MCF 10A (cell line): ENCODE results near the gene ZNF592. TPM values are rescaled to one million over a fixed set of nuclear protein-coding genes. Genes with fewer than 3 reads are reported as not detected.
A peak's percentile ranks its signal among the peaks of the same experiment; 100 is the strongest.

Experiments
- BruUV-seq: library from RNA; stranded (reverse); fragments of 400-500 nt; replicated peaks from 2 replicates; lab custom pipeline; 2021; lab: Mats Ljungman, UMichigan
- CTCF ChIA-PET: fragments of 300-600 bp; sonication (Branson Sonifier 250); formaldehyde crosslinking; extraction: SDS; loops from one replicate; lab custom pipeline; 2021; ENCODE audit warnings: antibody characterized with exemption, inconsistent platforms; lab: Yijun Ruan, JAX
- POLR2A ChIA-PET: fragments of 300-600, 350-650 bp; sonication (Branson Sonifier 250); formaldehyde crosslinking; extraction: SDS; loops from one replicate; lab custom pipeline; 2020; ENCODE audit warnings: antibody characterized with exemption, inconsistent platforms; lab: Yijun Ruan, JAX
- DNase-seq: peaks from one replicate; pipeline ENCODE4 v3.0.0-alpha.2; 2018; ENCODE audit not compliant: unreplicated experiment
- H3K27ac Mint-ChIP-seq: one replicate; pipeline ENCODE4 v1.8.0; 2022; ENCODE audit warnings: mild to moderate bottlenecking, low read depth, mixed read lengths; ENCODE audit not compliant: unreplicated experiment
- H3K27me3 Mint-ChIP-seq: one replicate; pipeline ENCODE4 v1.8.0; 2022; ENCODE audit warnings: mixed read lengths; ENCODE audit not compliant: insufficient read depth, unreplicated experiment
- H3K36me3 Mint-ChIP-seq: one replicate; pipeline ENCODE4 v1.8.0; 2022; ENCODE audit warnings: mild to moderate bottlenecking, moderate library complexity, mixed read lengths; ENCODE audit not compliant: insufficient read depth, unreplicated experiment
- H3K4me1 Mint-ChIP-seq: one replicate; pipeline ENCODE4 v1.8.0; 2022; ENCODE audit warnings: mixed read lengths; ENCODE audit not compliant: insufficient read depth, unreplicated experiment
- H3K4me3 Mint-ChIP-seq: one replicate; pipeline ENCODE4 v1.8.0; 2022; ENCODE audit warnings: mild to moderate bottlenecking, moderate library complexity, mixed read lengths; ENCODE audit not compliant: unreplicated experiment
- H3K9me3 Mint-ChIP-seq: one replicate; pipeline ENCODE4 v1.8.0; 2022; ENCODE audit warnings: mixed read lengths; ENCODE audit not compliant: unreplicated experiment
- CTCF ChIP-seq: fragments of 200-600 bp; IDR thresholded peaks from one replicate; pipeline ENCODE4 v1.8.0; 2022; ENCODE audit warnings: antibody characterized with exemption, mild to moderate bottlenecking; ENCODE audit not compliant: unreplicated experiment
- intact Hi-C: fragments of 100-400 bp; cut with micrococcal nuclease; formaldehyde crosslinking; loops from 2 replicates; pipeline ENCODE4 v1.14.1; 2022
- total RNA-seq: library from RNA; stranded (reverse); gene quantifications from 2 replicates; pipeline ENCODE4 v1.2.3, GENCODE V29; 2022

Gene ZNF592
- total RNA-seq, 1 experiment from 2014 or later: 27.5 TPM

- H3K9me3 Mint-ChIP-seq: no peaks in the 10 kb centered on the region
- H3K27ac Mint-ChIP-seq: no peak overlapping the region
- H3K4me1 Mint-ChIP-seq: no peaks in the 10 kb centered on the region
- POLR2A ChIA-PET: interaction anchor here (0.7 to 0.9 kb wide), 2 partner anchors 14 to 176 kb away, joined by 3 read pairs; no protein-coding TSS in a partner anchor
- no peak for TF ChIP-seq CTCF
- no peaks in the 10 kb centered on the region for H3K27me3 Mint-ChIP-seq
- BruUV-seq: no TSS peak
- CTCF ChIA-PET: no interaction called here
- H3K36me3 Mint-ChIP-seq: peaks cover 50% of the 10 kb centered on the region
- DNase-seq: no peak
- no peak overlapping the region for H3K4me3 Mint-ChIP-seq
- intact Hi-C loops: no loop called here
These were observed 56.8 kb downstream of the ZNF592 start for GRCh38 chr15:84805221-84805620.

GRCh38 chr15:84807228-84807627 is 58.8 kb downstream of the ZNF592 start:
- CTCF ChIA-PET: interaction anchor here (1.0 kb wide), 1 partner anchor 220 kb away, joined by 3 read pairs; no protein-coding TSS in a partner anchor
- Mint-ChIP-seq H3K4me1 (no peaks in the 10 kb centered on the region), H3K9me3 (no peaks in the 10 kb centered on the region), H3K27ac (no peak overlapping the region), H3K36me3 (peaks cover 39% of the 10 kb centered on the region), H3K27me3 (no peaks in the 10 kb centered on the region), H3K4me3 (no peak overlapping the region)
- BruUV-seq: no TSS peak
- POLR2A ChIA-PET: interaction anchor here (0.7 to 0.9 kb wide), 2 partner anchors 17 to 86 kb away, joined by 3 read pairs; no protein-coding TSS in a partner anchor
- DNase-seq: no peak
- intact Hi-C loops: no loop called here
- TF ChIP-seq CTCF: no peak

- no peak for DNase-seq
- no peaks in the 10 kb centered on the region for H3K4me1 Mint-ChIP-seq
- CTCF ChIA-PET: interaction anchor here (0.7 kb wide), 2 partner anchors 23 to 158 kb away, joined by 3 to 4 read pairs; no protein-coding TSS in a partner anchor
- H3K4me3 Mint-ChIP-seq: no peak overlapping the region
- intact Hi-C loops: no loop called here
- TF ChIP-seq CTCF: no peak
- H3K9me3 Mint-ChIP-seq: no peaks in the 10 kb centered on the region
- H3K27ac Mint-ChIP-seq: peak overlapping the region; percentile 24
- H3K27me3 Mint-ChIP-seq: no peaks in the 10 kb centered on the region
- POLR2A ChIA-PET: interaction anchor here (1.1 kb wide), 2 partner anchors 12 to 93 kb away, joined by 3 to 4 read pairs; no protein-coding TSS in a partner anchor
- peaks cover 22% of the 10 kb centered on the region for H3K36me3 Mint-ChIP-seq
- no TSS peak for BruUV-seq
These were observed 61.9 kb downstream of the ZNF592 start for GRCh38 chr15:84810073-84810840.

GRCh38 chr15:84811151-84811550 is 62.8 kb downstream of the ZNF592 start:
- no TSS peak for BruUV-seq
- POLR2A ChIA-PET: interaction anchor here (1.1 kb wide), 2 partner anchors 11 to 94 kb away, joined by 3 to 4 read pairs; no protein-coding TSS in a partner anchor

More at GRCh38 chr15:84811151-84811550, 62.8 kb downstream of the ZNF592 start:
- Mint-ChIP-seq H3K9me3 (no peaks in the 10 kb centered on the region), H3K36me3 (peaks cover 22% of the 10 kb centered on the region), H3K27me3 (no peaks in the 10 kb centered on the region), H3K4me1 (no peaks in the 10 kb centered on the region), H3K4me3 (no peak overlapping the region), H3K27ac (no peak overlapping the region)
- TF ChIP-seq CTCF: no peak
- DNase-seq: no peak
- intact Hi-C loops: no loop called here
- CTCF ChIA-PET: interaction anchor here (0.9 kb wide), 1 partner anchor 51 kb away, joined by 3 read pairs; no protein-coding TSS in a partner anchor
